Hepatocyte (in vitro differentiated cells): ENCODE results near the gene RBPMS2. TPM values are rescaled to one million over a fixed set of nuclear protein-coding genes. Genes with fewer than 3 reads are reported as not detected.
A peak's percentile ranks its signal among the peaks of the same experiment; 100 is the strongest.

Experiments used
- DNase-seq: peaks from one replicate; pipeline ENCODE4 v3.0.0-alpha.2; 2016; ENCODE audit warnings: low spot score
- H2AFZ ChIP-seq: fragments of 200-600 bp; sonication (generic); 2 replicates; pipeline ENCODE4 v1.6.0; 2016; ENCODE audit warnings: antibody characterized with exemption, mild to moderate bottlenecking
- H3K27ac ChIP-seq: fragments of 200-600 bp; sonication (generic); 2 replicates; pipeline ENCODE4 v1.5.1; 2016; ENCODE audit warnings: mild to moderate bottlenecking
- H3K27me3 ChIP-seq: fragments of 200-600 bp; sonication (generic); 2 replicates; pipeline ENCODE4 v1.6.1; 2016
- H3K36me3 ChIP-seq: fragments of 200-600 bp; sonication (generic); replicated peaks from 2 replicates; pipeline ENCODE4 v1.5.1; 2016; ENCODE audit warnings: low read depth; ENCODE audit not compliant: insufficient read depth
- H3K4me1 ChIP-seq: fragments of 200-600 bp; sonication (generic); 2 replicates; pipeline ENCODE4 v1.5.1; 2016; ENCODE audit warnings: mild to moderate bottlenecking, moderate library complexity; ENCODE audit not compliant: insufficient read depth
- H3K4me2 ChIP-seq: fragments of 200-600 bp; sonication (generic); 2 replicates; pipeline ENCODE4 v1.6.0; 2016
- H3K4me3 ChIP-seq: fragments of 200-600 bp; sonication (generic); 2 replicates; pipeline ENCODE4 v1.5.1; 2016; ENCODE audit warnings: mild to moderate bottlenecking
- H3K79me2 ChIP-seq: fragments of 200-600 bp; sonication (generic); 2 replicates; pipeline ENCODE4 v1.6.0; 2017; ENCODE audit warnings: mild to moderate bottlenecking
- H3K9me2 ChIP-seq: fragments of 200-600 bp; sonication (generic); replicated peaks from 2 replicates; pipeline ENCODE4 v1.6.0; 2017; ENCODE audit warnings: mild to moderate bottlenecking; ENCODE audit not compliant: insufficient read depth
- H3K9me3 ChIP-seq: fragments of 200-600 bp; sonication (generic); 2 replicates; pipeline ENCODE4 v1.5.1; 2016; ENCODE audit warnings: low read depth, mild to moderate bottlenecking
- H4K20me1 ChIP-seq: fragments of 200-600 bp; sonication (generic); 2 replicates; pipeline ENCODE4 v1.6.0; 2016; ENCODE audit warnings: mild to moderate bottlenecking; ENCODE audit not compliant: insufficient read depth, poor library complexity, severe bottlenecking
- EZH2 ChIP-seq: fragments of 200-600 bp; sonication (generic); IDR thresholded peaks from 2 replicates; pipeline ENCODE4 v1.6.1; 2016; ENCODE audit warnings: antibody characterized with exemption, mild to moderate bottlenecking, borderline replicate concordance
- EZH2phosphoT487 ChIP-seq: fragments of 200-600 bp; sonication (generic); IDR thresholded peaks from one replicate; pipeline ENCODE4 v1.6.1; 2018; ENCODE audit warnings: antibody characterized with exemption, mild to moderate bottlenecking, low read depth, moderate library complexity; ENCODE audit not compliant: unreplicated experiment, severe bottlenecking
- WGBS: methylation state at CpG from one replicate; pipeline ENCODE4 v1.1.6; 2016; ENCODE audit warnings: low lambda C conversion rate; ENCODE audit errors: missing lambda C conversion rate; 5-methylcytosine and 5-hydroxymethylcytosine counted together
- polyA plus RNA-seq: library from polyadenylated mRNA; unstranded; fragments of >200 nt; fragmentation: Nextera tagmentation; extraction: Ambion mirVana; gene quantifications from 2 replicates; pipeline ENCODE4 v1.2.1, GENCODE V29; 2016
- total RNA-seq: library from RNA; depleted of rRNA; stranded (reverse); fragments of >200 nt; gene quantifications from 2 replicates; pipeline ENCODE4 v1.2.3, GENCODE V29; 2014
- TF ChIP-seq, protein P1 (sequence below): fragments of 200-600 bp; sonication (generic); IDR thresholded peaks from 2 replicates; pipeline ENCODE4 v1.5.1; 2016; ENCODE audit warnings: antibody characterized with exemption, mild to moderate bottlenecking; ENCODE audit not compliant: poor library complexity

Gene RBPMS2
- total and polyA plus RNA-seq, 2 experiments from 2014 or later: 0.27 to 18.0 TPM

DNA sequence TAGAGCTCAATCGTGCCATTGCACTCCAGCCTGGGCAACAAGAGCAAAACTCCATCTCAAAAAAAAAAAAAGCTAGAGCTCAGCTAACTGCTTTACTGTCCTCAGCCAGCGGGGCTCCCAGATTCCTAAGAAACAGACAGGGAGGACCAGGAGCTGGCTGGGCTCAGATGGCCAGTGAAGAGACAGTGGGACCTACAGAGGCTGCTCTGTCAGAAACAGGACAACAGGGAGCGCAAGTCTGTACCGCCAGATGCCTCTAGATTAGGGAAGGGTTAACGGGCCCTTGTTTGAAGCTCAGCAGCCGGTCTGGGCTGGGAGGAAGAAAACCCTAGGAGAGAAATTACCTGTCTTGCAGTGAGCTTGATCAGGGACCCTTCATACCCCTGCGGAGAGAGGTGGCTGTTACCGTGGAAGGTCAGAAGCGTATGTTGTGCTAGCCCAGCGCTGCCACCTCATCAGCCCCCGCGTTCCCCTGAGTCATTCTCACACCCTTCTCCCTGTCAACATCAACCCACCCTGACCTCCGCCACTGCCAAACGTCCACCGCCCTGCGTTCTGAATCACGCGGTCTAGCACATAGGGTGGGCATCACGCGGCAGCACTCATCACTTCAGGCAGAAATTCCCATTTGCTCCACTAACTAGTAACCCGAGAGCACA lies 25.3 kb downstream of the RBPMS2 start:
- no peaks in the 10 kb centered on the region for H4K20me1 ChIP-seq
- H3K4me3 ChIP-seq: no peak overlapping the region
- no peak overlapping the region for H2AFZ ChIP-seq
- H3K27me3 ChIP-seq: no peaks in the 10 kb centered on the region
- no peak overlapping the region for H3K27ac ChIP-seq
- H3K36me3 ChIP-seq: no peaks in the 10 kb centered on the region
- no peaks in the 10 kb centered on the region for H3K9me3 ChIP-seq
- WGBS: 72% methylated on average over 20 of the region's 21 CpGs
- TF ChIP-seq EZH2: no peak
- TF ChIP-seq, protein P1, sequence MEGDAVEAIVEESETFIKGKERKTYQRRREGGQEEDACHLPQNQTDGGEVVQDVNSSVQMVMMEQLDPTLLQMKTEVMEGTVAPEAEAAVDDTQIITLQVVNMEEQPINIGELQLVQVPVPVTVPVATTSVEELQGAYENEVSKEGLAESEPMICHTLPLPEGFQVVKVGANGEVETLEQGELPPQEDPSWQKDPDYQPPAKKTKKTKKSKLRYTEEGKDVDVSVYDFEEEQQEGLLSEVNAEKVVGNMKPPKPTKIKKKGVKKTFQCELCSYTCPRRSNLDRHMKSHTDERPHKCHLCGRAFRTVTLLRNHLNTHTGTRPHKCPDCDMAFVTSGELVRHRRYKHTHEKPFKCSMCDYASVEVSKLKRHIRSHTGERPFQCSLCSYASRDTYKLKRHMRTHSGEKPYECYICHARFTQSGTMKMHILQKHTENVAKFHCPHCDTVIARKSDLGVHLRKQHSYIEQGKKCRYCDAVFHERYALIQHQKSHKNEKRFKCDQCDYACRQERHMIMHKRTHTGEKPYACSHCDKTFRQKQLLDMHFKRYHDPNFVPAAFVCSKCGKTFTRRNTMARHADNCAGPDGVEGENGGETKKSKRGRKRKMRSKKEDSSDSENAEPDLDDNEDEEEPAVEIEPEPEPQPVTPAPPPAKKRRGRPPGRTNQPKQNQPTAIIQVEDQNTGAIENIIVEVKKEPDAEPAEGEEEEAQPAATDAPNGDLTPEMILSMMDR: peak; percentile 7
- no peak for DNase-seq
- H3K4me1 ChIP-seq: no peaks in the 10 kb centered on the region
- no peak overlapping the region for H3K4me2 ChIP-seq
- no peaks in the 10 kb centered on the region for H3K9me2 ChIP-seq
- H3K79me2 ChIP-seq: no peaks in the 10 kb centered on the region

DNA sequence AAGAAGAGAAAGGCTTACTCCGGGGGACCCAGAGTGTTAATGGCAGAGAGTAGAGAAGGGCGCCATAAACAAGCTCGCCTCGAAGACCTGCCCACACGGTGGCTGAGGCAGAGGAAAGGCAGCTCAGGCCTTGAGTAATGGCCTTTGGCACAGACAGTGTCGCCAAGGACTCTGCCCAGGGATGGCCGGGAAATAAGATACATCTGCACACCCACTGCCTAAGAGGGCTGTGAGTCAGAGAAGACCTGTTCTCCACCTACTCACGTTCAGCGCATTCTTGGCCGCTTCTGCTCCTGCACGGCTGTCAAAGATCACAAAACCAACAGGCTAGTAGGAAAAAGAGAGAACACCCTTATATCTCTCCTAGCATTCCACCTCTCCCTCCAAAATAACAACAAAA lies 26.2 kb downstream of the RBPMS2 start:
- whole genome bisulfite sequencing: 79% methylated on average over 11 of the region's 11 CpGs
- no peaks in the 10 kb centered on the region for H3K4me1 ChIP-seq
- H3K4me2 ChIP-seq: no peak overlapping the region
- H3K27ac ChIP-seq: no peak overlapping the region
- H4K20me1 ChIP-seq: no peaks in the 10 kb centered on the region
- H3K36me3 ChIP-seq: no peaks in the 10 kb centered on the region
- no peaks in the 10 kb centered on the region for H3K79me2 ChIP-seq
- no peak overlapping the region for H2AFZ ChIP-seq
- no peak overlapping the region for H3K4me3 ChIP-seq
- peak; percentile 32 for DNase-seq
- no peaks in the 10 kb centered on the region for H3K27me3 ChIP-seq
- no peak for TF ChIP-seq EZH2phosphoT487
- TF ChIP-seq, protein P1: no peak
- no peak for TF ChIP-seq EZH2
- H3K9me2 ChIP-seq: no peaks in the 10 kb centered on the region
- H3K9me3 ChIP-seq: no peaks in the 10 kb centered on the region

DNA sequence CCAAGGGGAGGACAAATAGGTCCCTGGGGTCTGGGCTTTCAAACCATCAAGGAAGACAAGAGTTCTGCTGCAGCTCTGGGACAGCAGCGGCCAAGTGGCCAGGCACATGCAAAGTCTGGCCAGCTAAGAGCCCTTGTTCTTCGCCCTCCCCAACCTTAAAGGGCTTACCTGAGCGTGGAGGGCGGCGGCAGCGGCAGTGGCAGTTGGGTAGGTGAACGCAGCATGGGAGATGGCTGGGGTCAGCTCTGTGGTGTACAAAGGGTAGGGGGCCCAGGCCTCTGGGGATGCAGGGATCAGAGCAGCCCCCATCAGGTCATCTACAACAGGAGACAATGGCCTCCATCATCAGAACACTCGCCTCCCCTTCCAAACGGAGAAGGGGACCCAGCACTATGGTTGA lies 27.1 kb downstream of the RBPMS2 start:
- Histone ChIP-seq H3K4me2 (no peak overlapping the region), H3K27me3 (no peaks in the 10 kb centered on the region), H3K9me2 (no peaks in the 10 kb centered on the region), H3K4me3 (no peak overlapping the region), H3K27ac (no peak overlapping the region), H2AFZ (no peak overlapping the region), H3K4me1 (no peaks in the 10 kb centered on the region), H3K79me2 (no peaks in the 10 kb centered on the region), H3K36me3 (no peaks in the 10 kb centered on the region), H4K20me1 (no peaks in the 10 kb centered on the region), H3K9me3 (no peaks in the 10 kb centered on the region)
- no peak for DNase-seq
- 97% methylated on average over 9 of the region's 9 CpGs for WGBS
- TF ChIP-seq, protein P1: no peak
- no peak for TF ChIP-seq EZH2phosphoT487
- no peak for TF ChIP-seq EZH2

DNA sequence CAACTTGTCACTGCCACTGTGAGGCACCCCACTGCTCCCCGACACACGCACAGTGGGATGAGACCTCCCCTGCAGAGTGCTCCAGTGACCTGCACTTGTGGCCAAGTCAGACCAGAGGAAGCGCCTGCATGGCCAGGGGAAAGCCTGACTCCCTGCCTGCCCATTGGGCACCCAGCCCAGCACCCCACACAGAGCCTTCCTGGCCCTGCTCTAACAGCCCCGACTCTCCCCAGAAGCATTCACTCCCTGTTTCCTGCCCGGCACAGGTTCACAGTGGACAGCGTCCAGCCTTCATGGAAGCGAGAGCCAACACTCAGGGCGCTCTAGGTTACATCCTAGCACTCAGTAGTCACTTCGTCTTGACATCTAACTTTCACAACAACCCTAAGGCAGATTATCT lies 27.8 kb downstream of the RBPMS2 start:
- Histone ChIP-seq H3K9me3 (no peaks in the 10 kb centered on the region), H3K27ac (no peak overlapping the region)
- TF ChIP-seq EZH2phosphoT487: no peak
- TF ChIP-seq EZH2: no peak
- TF ChIP-seq, protein P1: no peak

More for the DNA sequence above, 27.8 kb downstream of the RBPMS2 start:
- Histone ChIP-seq H2AFZ (no peak overlapping the region), H3K4me2 (no peak overlapping the region), H3K36me3 (no peaks in the 10 kb centered on the region), H3K79me2 (no peaks in the 10 kb centered on the region), H3K4me3 (no peak overlapping the region), H3K27me3 (no peaks in the 10 kb centered on the region), H3K4me1 (no peaks in the 10 kb centered on the region), H4K20me1 (no peaks in the 10 kb centered on the region), H3K9me2 (no peaks in the 10 kb centered on the region)
- no peak for DNase-seq
- WGBS: 99% methylated on average over 9 of the region's 9 CpGs
